HG03103 (cell line): ENCODE results near the gene CDH20.

Experiments used
- ATAC-seq: cut with Tn5 transposase; IDR thresholded peaks from one replicate; pipeline ENCODE4 v1.9.1; 2021; ENCODE audit warnings: low read depth; ENCODE audit not compliant: unreplicated experiment

CDH20 gene

DNA sequence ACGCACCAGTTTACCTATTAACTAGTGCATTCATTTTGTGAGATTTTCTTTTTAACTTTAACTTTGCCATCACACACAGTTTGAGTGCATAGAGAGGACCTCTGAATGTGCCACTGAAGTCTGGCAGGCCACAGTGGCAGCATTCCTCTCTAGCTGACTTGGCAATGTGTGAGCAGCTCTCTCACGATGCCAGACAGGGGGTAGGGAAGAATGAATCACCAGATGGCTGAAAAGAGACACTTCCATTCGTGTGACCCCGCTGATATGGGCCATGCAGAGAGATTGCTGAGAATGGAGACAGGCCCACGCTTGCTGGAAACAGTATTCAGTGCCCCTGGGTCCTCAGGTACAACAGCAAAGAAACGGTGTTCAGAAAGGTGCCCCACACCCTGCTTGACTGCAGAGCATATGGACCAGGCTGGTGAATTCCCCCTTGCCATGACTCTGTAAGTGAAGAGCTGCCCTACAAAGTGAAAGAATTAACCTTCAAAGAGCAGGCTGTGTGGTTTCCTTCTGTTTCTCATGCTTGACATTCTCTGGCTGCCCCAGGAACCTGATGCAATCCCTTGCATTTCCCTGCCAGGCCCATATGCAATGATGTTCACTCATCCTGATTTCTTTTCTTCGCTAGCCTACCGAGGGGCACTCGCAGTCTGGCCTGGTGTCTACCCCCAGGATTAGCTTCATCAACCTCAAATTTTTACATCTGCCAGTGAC lies 236.1 kb downstream of the CDH20 start:
- no peak for ATAC-seq

DNA sequence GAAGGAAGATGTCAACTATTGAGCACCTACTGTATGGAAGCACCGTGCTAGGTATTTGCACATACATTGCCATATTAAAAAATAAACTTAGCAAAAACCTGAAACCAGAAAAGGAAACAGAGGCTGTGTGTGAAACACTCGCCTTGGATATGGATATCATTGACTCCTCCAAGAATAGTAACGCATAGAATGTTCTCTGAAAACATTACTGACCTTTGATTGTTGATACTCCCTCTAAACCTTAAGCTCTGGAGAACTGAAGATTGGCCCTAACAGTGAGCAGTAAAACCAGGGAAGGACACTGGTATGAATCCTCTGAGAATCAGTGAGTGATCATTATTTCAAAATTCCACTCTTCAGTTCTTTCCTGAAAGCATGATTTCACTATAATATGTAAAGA lies 236.8 kb downstream of the CDH20 start:
- no peak for ATAC-seq

DNA sequence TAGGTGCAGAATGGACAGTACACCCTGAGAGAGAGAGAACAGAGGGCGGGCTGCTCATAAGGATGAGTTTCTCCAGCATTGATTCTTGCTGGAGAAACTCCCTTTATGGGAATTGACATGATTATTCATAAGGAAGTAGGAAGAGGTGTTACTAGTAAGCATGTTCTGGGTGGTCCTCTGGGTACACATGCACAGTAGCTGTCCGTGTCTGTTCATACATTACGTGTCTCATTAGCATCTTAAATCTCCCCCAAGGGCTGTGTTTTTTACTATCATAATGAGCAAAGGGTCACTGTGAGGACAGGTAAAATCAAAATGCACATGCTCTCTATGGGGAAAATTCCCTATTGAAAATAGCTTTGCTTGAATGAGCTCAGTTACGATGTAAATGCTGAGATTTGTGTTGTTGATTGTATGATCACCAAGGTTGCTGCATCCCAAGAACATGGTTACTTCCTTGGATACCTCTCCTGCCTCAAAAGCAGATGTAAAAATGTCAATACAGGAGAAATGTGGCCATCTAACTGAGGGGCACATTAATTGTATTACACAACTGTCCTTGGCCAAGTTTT lies 238.9 kb downstream of the CDH20 start:
- ATAC-seq: no peak

DNA sequence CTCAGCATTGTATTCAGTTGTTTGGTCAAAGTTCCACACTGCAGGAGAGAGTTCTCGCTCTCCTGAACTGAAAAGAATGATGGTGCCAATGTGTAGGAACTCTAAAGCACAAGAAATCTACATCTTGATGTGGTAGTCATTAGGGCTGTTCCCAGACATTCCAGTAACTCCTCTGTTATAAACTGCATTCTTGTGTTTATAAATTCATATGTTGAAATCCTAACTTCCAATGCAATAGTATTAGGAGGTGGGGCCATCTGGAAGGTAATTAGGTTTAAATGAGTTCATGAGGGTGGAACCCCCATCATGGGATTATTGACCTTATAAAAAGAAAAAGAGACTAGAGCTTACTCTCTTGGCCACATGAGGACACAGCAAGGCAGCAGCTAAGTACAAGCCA lies 239.6 kb downstream of the CDH20 start:
- ATAC-seq: no peak

DNA sequence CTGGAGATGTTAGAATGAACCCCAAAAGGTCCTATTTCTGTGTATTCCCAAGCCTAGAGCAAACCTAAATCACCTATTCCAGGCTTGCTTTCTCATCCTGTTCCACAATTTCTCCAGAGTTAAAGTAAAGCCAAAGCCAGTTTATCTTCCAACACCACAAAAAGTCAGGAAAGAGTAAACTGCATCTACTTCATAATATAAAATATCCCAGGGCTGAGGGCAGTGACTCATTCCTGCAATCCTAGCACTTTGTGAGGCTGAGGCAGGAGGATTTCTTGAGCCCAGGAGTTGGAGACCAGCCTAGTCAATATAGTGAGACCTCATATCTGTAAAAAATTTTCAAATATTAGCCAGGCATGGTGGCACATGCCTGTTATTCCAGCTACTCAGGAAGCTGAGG lies 241.4 kb downstream of the CDH20 start:
- ATAC-seq: no peak

DNA sequence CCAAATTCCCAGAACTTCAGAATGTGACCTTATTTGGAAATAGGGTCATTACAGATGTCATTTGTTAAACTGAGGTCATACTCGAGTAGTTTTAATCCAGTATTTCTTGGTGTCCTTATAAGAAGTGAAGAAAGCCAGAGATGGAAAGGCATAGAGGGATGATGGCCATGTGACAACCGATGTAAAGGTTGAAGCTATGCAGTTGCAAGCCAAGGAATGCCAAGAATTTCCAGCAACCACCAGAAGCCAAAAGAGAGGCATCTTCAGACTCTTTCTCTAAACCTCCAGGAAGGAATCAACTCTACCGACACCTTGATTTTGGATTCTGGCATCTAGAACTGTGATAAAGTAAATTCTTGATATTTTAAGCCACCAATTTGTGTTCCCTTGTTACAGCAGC lies 242.2 kb downstream of the CDH20 start:
- no peak for ATAC-seq

DNA sequence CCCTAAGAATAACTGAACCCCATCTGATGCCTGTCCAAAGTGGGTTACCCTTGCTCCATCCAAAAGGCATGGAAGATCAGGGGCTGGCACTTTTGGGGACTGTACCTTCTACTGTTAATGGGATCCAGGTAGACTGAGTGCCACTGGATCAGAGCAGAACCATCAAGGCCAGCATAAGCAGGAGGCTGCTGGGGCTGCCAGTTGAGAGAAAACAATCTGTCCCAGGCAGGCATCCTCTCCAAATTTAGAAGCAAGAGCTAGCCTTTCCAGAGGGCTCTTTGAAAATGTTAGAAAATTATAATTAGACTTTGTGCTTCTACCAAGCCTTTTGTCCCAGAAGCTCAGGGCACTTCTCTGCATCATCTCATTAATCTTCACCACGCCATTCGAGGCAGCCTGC lies 245.6 kb downstream of the CDH20 start:
- no peak for ATAC-seq

DNA sequence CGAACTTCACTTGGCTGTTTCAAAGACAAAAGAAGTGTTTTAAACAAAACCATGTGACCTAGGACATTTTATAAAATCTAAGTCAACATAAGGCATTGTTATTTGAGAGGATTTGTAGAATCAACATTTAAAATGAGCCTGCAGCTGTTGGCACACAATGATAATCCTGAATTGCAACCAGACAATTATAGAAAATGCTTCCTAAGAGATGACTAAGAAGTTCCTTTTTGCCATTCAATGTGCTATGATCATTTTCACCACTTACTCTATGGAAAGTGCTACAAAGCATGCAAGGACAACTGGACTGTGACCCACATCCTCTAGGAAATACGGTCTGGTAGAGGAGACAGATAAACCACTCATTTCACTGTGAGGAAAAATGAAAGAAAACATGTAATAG lies 246.4 kb downstream of the CDH20 start:
- ATAC-seq: no peak

DNA sequence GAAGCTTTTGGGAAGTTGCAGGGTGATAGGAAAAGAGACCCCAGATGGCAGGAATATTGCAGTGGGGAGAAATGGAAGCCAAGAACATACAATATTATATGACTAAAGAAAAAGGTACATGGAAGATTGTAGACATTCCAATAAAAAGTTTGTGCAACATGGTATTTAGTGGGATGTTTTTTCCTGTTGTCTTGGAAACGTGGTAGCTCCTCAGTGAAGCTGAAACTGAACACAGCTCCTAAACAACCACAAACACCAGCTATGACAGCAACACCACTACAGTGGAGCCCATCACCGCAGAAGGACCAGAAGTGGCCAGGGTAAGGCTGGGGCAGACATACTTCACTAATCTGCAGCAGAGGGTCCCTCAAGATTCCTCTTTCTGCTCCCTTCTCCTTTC lies 246.8 kb downstream of the CDH20 start:
- no peak for ATAC-seq

DNA sequence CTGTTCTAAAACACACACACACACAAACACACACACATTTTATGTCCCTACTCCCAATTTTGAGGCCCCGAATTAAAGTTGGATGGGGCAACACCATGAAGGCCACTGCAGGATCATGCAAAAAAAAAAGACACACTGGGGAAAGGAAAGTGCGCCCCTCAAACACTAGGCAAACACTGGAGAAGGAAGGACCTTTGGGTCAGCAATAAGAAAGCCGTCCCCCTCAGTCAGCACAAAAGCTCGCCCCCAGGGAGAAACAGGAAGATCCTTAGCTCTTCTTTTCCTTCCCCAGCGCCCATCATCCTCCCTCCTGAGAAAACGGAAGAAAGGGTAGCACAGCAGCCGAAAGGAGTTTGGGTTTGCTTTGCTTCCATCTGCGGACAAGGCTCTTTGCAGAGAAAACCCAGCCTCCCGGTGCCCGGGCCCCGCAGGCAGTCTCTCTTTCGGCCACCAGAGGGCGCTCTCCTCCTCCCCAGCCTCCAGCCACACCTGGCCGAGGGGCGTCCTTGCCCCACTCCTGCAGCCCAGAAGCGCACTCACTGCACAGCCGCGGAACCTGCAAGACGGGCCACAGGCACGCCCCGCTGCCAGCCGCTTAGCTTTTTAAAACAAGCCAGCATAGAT lies 248.5 kb downstream of the CDH20 start:
- peak; percentile 85 for ATAC-seq

DNA sequence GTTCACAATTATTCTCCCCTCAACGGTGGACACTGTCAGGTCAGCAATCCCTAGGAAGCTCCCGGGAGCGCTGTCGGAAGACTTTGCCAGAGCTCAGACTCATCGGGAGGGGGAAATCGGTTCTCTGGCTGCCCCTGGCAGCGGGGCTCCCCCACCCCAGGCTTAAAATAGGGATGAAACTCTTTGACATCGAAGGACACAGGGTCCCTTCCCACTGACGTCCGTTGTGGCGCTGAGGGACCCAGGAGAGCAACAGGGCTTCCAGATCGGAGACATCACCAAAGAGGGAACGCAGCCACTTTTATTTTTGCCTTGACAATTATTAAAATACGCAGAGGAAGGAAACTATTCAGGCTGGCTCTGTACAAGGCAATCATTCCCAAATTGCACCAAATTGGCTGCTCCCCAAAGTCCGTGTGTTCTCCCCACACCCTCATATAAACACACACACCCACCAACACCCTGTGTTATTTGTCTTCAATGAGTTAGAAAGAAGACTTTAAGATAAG lies 249.0 kb downstream of the CDH20 start:
- ATAC-seq: peak; percentile 14

DNA sequence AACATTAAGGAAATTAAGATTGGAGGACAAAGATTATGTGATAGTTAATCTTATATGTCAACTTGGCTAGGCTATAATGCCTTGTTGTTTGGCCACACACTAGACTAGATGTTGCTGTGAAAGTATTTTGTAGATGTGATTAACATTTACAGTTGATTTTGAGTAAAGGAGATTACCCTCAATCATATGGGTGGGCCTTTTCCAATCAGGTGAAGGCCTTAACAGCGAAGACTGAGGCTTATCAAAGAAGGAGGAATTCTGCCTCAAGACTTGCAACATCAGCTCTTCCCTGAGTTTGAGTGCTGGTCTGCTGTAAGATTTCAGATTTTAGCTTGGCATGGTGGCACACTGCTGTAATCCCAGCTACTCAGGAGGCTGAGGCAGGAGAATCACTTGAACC lies 250.3 kb downstream of the CDH20 start:
- ATAC-seq: no peak

DNA sequence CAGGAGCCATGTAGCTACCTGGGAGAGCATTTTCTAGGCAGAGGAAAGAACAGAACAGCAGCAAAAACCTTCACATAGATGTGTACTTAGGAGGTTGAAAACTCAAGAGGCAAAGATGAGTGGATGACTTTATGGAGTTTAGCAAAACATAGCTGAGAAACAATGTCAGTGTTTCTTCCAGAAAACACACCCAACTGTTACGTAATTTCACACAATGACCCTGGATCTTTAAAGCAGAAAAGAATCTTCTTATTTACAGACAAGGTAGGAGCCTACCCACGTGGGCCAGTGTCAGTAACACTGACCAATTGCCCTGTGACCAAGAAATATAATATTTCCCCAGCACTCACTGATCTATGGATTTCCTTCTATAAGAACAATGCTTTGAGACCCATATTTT lies 254.6 kb downstream of the CDH20 start:
- ATAC-seq: no peak

DNA sequence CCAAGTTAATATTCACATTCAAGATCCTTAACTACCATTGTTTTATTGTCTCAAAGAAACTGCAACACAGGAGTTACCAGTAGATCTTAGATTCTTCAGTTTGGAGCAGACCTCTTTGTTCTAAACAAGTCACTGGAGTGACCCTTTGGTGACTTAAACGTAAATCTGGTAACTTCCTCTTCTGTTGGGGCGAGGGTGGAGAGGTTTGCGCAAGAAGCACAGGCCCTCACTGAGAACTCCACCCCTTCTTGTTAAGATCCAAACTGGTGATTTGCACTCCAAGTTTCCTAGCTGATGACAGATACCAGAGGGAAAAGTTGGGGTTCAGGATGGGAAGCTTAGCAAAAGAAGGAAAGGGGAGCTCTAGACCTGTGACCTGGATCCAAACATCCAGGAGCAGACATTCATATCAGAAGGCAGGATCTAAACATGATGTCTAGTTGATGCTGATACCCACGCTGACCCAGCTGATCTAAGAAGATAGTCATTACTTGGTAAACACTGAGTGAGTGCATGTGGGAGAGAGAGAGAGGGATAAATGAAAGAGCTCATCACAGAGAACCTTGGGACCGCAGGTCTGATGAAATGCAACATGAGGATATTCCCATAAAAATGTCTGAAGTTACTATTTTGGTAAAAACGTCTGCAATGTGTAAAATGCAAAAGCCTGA lies 256.0 kb downstream of the CDH20 start:
- no peak for ATAC-seq

DNA sequence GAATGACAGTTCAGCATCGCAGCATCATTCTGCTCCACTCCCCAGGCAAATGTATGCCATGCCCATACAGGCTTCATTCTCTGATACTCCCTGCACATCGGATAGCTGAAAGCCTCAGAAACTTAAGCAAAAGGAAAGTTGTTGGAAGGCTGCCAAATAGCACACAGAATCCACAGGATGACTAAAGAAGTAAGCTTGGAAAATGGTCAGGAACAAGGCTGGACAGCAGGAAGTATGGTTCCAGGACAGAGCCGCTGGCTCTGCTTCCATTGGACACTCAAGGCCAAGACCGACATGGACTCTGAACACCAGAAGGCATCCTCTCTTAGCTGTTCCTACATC lies 256.5 kb downstream of the CDH20 start:
- no peak for ATAC-seq

DNA sequence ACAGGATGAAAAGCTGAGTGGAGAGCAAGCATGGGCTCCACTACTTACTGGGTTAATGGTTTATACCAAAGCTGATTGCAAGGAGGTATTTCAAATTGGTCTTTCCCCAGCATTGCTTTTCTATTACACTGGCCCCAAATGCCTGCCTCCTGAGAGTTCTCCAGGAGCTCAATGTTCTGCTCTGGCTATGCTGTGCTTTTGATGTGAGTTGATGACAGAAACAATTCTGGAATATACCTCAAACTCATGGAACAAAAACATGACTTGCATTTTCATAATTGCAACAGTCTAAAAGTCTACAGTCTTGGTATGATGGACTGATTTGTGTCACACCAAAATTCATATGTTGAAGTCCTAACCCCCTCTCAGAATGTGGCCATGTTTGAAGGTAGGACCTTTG lies 258.0 kb downstream of the CDH20 start:
- ATAC-seq: no peak

DNA sequence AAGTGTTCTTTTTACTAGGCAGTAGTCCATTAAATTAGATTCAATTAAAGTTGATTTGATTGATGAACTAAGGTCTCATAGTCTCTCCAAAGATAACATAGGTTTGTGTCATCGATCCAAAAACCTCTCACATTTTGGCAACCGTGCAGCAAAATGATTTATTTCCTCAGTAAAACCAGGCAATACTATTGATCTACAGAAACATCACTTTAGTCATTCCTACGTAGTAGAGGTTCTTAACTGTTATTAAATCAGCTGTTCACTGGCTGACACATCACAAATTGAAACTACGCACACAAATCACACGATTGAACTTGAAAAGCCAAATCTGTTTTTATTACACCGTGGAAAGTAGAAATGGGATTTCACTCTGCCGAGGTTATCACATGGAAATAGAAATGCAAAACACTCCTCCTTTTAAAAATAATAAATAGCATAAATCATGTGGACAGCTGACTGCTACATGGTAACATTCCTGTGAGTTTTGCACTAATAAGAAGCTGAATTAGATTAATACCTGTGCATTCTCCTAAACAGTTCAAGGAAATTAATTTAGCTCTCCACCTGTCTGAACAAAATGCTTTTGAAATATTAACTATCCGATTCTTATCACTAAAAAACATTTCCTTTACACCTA lies 262.5 kb downstream of the CDH20 start:
- ATAC-seq: no peak

DNA sequence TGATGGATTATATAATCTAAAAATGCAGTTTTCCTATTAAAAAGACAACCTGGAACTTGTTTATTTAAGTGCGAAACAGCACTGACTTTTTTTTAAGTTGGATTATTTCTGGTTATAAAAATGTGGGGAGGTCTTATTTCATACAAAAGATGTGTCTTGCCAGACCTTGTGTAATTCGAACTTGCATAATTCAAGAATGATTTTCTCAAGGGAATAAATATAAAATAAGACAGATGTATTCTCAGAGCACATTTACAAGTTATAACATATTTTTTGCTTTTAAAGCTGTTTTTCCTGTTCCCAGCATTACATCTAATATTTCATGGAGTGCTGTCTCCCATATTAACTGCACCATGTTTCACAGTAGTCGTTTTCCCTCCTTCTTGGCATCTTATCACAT lies 263.1 kb downstream of the CDH20 start:
- ATAC-seq: no peak

DNA sequence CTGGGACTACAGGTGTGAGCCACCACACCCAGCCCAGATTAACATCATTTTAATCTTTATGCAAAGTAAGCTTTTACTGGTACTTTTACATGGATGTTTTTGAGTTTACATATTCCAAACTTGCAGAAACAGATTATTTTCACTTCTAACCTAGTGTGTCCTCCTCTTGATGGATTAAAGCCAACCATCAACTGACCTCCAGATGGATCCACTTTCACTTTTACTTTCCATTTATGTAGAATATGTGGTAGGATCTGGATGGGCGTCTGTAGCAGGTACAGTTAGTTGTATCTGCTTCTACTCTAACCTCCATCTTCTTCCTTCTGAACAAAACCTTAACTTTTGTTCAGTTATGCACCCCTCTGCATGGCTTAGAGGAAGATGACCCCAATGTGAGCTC lies 264.1 kb downstream of the CDH20 start:
- ATAC-seq: no peak

DNA sequence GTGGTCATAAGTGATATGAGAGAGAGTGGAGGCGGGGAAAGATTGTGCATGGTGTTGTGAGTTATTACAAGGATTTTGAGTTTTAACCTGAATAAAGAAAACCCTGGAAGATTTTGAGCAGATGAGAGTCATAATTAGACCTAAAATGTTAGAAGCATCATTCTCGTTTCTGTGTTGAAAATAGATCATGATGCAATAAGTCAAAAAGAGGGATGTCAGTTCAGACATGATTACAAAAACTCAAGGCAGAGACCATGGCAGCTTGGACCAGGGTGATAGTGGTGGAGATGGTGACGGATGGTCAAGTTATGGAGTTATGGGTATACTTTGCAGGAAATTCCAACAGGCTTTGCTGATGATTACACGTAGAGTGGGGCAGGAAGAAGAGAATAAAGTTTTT lies 267.2 kb downstream of the CDH20 start:
- no peak for ATAC-seq

DNA sequence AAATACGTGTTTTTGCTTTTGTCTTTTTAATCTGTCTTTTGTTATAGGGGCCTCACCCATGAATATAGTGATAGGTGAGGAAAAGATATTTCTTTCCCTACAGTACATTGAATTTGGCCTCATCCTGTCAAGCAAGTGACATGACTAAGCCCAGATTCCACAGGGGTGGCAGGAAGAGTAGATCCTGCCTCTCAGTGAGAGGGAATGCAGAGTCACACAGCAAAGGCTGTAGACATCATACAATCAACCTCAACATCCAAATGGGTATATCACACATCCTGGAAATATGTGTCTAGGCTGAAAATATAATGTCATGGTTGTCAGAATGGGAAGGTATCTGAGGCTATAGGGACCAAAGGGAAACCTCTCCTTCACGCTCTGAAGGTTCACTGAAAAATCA lies 269.6 kb downstream of the CDH20 start:
- ATAC-seq: no peak
